Hepatocyte (in vitro differentiated cells): ENCODE data around the gene GABRB2. TPM values are rescaled to one million over a fixed set of nuclear protein-coding genes. Genes with fewer than 3 reads are reported as not detected.

ENCODE experiments used
- DNase-seq: peaks from one replicate; pipeline ENCODE4 v3.0.0-alpha.2; 2016; ENCODE audit warnings: low spot score
- H2AFZ ChIP-seq: fragments of 200-600 bp; sonication (generic); 2 replicates; pipeline ENCODE4 v1.6.0; 2016; ENCODE audit warnings: antibody characterized with exemption, mild to moderate bottlenecking
- H3K27ac ChIP-seq: fragments of 200-600 bp; sonication (generic); 2 replicates; pipeline ENCODE4 v1.5.1; 2016; ENCODE audit warnings: mild to moderate bottlenecking
- H3K27me3 ChIP-seq: fragments of 200-600 bp; sonication (generic); 2 replicates; pipeline ENCODE4 v1.6.1; 2016
- H3K36me3 ChIP-seq: fragments of 200-600 bp; sonication (generic); replicated peaks from 2 replicates; pipeline ENCODE4 v1.5.1; 2016; ENCODE audit warnings: low read depth; ENCODE audit not compliant: insufficient read depth
- H3K4me1 ChIP-seq: fragments of 200-600 bp; sonication (generic); 2 replicates; pipeline ENCODE4 v1.5.1; 2016; ENCODE audit warnings: mild to moderate bottlenecking, moderate library complexity; ENCODE audit not compliant: insufficient read depth
- H3K4me2 ChIP-seq: fragments of 200-600 bp; sonication (generic); 2 replicates; pipeline ENCODE4 v1.6.0; 2016
- H3K4me3 ChIP-seq: fragments of 200-600 bp; sonication (generic); 2 replicates; pipeline ENCODE4 v1.5.1; 2016; ENCODE audit warnings: mild to moderate bottlenecking
- H3K79me2 ChIP-seq: fragments of 200-600 bp; sonication (generic); 2 replicates; pipeline ENCODE4 v1.6.0; 2017; ENCODE audit warnings: mild to moderate bottlenecking
- H3K9me2 ChIP-seq: fragments of 200-600 bp; sonication (generic); replicated peaks from 2 replicates; pipeline ENCODE4 v1.6.0; 2017; ENCODE audit warnings: mild to moderate bottlenecking; ENCODE audit not compliant: insufficient read depth
- H3K9me3 ChIP-seq: fragments of 200-600 bp; sonication (generic); 2 replicates; pipeline ENCODE4 v1.5.1; 2016; ENCODE audit warnings: low read depth, mild to moderate bottlenecking
- H4K20me1 ChIP-seq: fragments of 200-600 bp; sonication (generic); 2 replicates; pipeline ENCODE4 v1.6.0; 2016; ENCODE audit warnings: mild to moderate bottlenecking; ENCODE audit not compliant: insufficient read depth, poor library complexity, severe bottlenecking
- CTCF ChIP-seq: fragments of 200-600 bp; sonication (generic); IDR thresholded peaks from 2 replicates; pipeline ENCODE4 v1.5.1; 2016; ENCODE audit warnings: antibody characterized with exemption, mild to moderate bottlenecking; ENCODE audit not compliant: poor library complexity
- EZH2 ChIP-seq: fragments of 200-600 bp; sonication (generic); IDR thresholded peaks from 2 replicates; pipeline ENCODE4 v1.6.1; 2016; ENCODE audit warnings: antibody characterized with exemption, mild to moderate bottlenecking, borderline replicate concordance
- EZH2phosphoT487 ChIP-seq: fragments of 200-600 bp; sonication (generic); IDR thresholded peaks from one replicate; pipeline ENCODE4 v1.6.1; 2018; ENCODE audit warnings: antibody characterized with exemption, mild to moderate bottlenecking, low read depth, moderate library complexity; ENCODE audit not compliant: unreplicated experiment, severe bottlenecking
- WGBS: methylation state at CpG from one replicate; pipeline ENCODE4 v1.1.6; 2016; ENCODE audit warnings: low lambda C conversion rate; ENCODE audit errors: missing lambda C conversion rate; 5-methylcytosine and 5-hydroxymethylcytosine counted together
- polyA plus RNA-seq: library from polyadenylated mRNA; unstranded; fragments of >200 nt; fragmentation: Nextera tagmentation; extraction: Ambion mirVana; gene quantifications from 2 replicates; pipeline ENCODE4 v1.2.1, GENCODE V29; 2016
- total RNA-seq: library from RNA; depleted of rRNA; stranded (reverse); fragments of >200 nt; gene quantifications from 2 replicates; pipeline ENCODE4 v1.2.3, GENCODE V29; 2014

Gene GABRB2
- total and polyA plus RNA-seq, 2 experiments from 2014 or later, result 0.16 to 0.53 TPM

GRCh38 chr5:161269125-161269524 lies 277.4 kb downstream of the GABRB2 start:
- H3K79me2 ChIP-seq, result no peaks in the 10 kb centered on the region
- no peak overlapping the region for H2AFZ ChIP-seq
- H3K4me3 ChIP-seq, result no peak overlapping the region
- DNase-seq, result no peak
- H3K9me3 ChIP-seq, result no peaks in the 10 kb centered on the region
- no peaks in the 10 kb centered on the region for H4K20me1 ChIP-seq
- H3K9me2 ChIP-seq, result no peaks in the 10 kb centered on the region
- H3K4me2 ChIP-seq, result no peak overlapping the region
- no peak overlapping the region for H3K27ac ChIP-seq
- no peak for TF ChIP-seq EZH2
- no peak for TF ChIP-seq CTCF
- TF ChIP-seq EZH2phosphoT487, result no peak
- H3K36me3 ChIP-seq, result no peaks in the 10 kb centered on the region
- no peaks in the 10 kb centered on the region for H3K27me3 ChIP-seq
- no peaks in the 10 kb centered on the region for H3K4me1 ChIP-seq

GRCh38 chr5:161266954-161267353 lies 279.6 kb downstream of the GABRB2 start:
- Histone ChIP-seq H3K27me3 (no peaks in the 10 kb centered on the region), H2AFZ (no peak overlapping the region), H4K20me1 (no peaks in the 10 kb centered on the region), H3K4me2 (no peak overlapping the region), H3K79me2 (no peaks in the 10 kb centered on the region), H3K9me3 (no peaks in the 10 kb centered on the region), H3K4me1 (peaks cover 3% of the 10 kb centered on the region), H3K9me2 (no peaks in the 10 kb centered on the region), H3K4me3 (no peak overlapping the region), H3K27ac (no peak overlapping the region), H3K36me3 (no peaks in the 10 kb centered on the region)
- no peak for DNase-seq
- TF ChIP-seq EZH2phosphoT487, result no peak
- no peak for TF ChIP-seq EZH2
- TF ChIP-seq CTCF, result no peak
- WGBS, result 100% methylated on average over 1 of the region's 1 CpG

- H4K20me1 ChIP-seq, result no peaks in the 10 kb centered on the region
- no peaks in the 10 kb centered on the region for H3K9me3 ChIP-seq
- no peak overlapping the region for H2AFZ ChIP-seq
- H3K4me1 ChIP-seq, result peaks cover 3% of the 10 kb centered on the region
- no peaks in the 10 kb centered on the region for H3K79me2 ChIP-seq
- no peaks in the 10 kb centered on the region for H3K36me3 ChIP-seq
- no peak overlapping the region for H3K4me3 ChIP-seq
- no peaks in the 10 kb centered on the region for H3K27me3 ChIP-seq
- H3K27ac ChIP-seq, result no peak overlapping the region
- no peak for DNase-seq
- WGBS, result 89% methylated on average over 4 of the region's 4 CpGs
- TF ChIP-seq EZH2phosphoT487 (no peak), CTCF (no peak), EZH2 (no peak)
- H3K9me2 ChIP-seq, result no peaks in the 10 kb centered on the region
- H3K4me2 ChIP-seq, result no peak overlapping the region
These were observed 281.5 kb downstream of the GABRB2 start for GRCh38 chr5:161265006-161265405.

- H3K9me3 ChIP-seq, result no peaks in the 10 kb centered on the region
- DNase-seq, result no peak
- no peaks in the 10 kb centered on the region for H3K79me2 ChIP-seq
- H3K36me3 ChIP-seq, result no peaks in the 10 kb centered on the region
- H3K4me2 ChIP-seq, result no peak overlapping the region
- H3K27me3 ChIP-seq, result no peaks in the 10 kb centered on the region
- no peaks in the 10 kb centered on the region for H4K20me1 ChIP-seq
- H3K27ac ChIP-seq, result no peak overlapping the region
- no peak overlapping the region for H2AFZ ChIP-seq
- no peak overlapping the region for H3K4me3 ChIP-seq
- peaks cover 3% of the 10 kb centered on the region for H3K4me1 ChIP-seq
- no peaks in the 10 kb centered on the region for H3K9me2 ChIP-seq
- TF ChIP-seq EZH2phosphoT487 (no peak), EZH2 (no peak), CTCF (no peak)
These were observed 283.3 kb downstream of the GABRB2 start for GRCh38 chr5:161263191-161263590.
